A549 (cell line): ENCODE data around the gene PDXK.

Experiments
- CTCF ChIP-seq: fragments of >200 bp; sonication (Bioruptor Twin); formaldehyde crosslinking; IDR thresholded peaks from 3 replicates; pipeline ENCODE4 v1.5.1; 2016
- ELK1 ChIP-seq: fragments of 150-350 bp; IDR thresholded peaks from 2 replicates; pipeline ENCODE4 v1.6.1; 2014; ENCODE audit warnings: low read depth, mild to moderate bottlenecking, low read length
- EP300 ChIP-seq, 2 experiments: fragments of >200 bp; sonication (Bioruptor Twin); formaldehyde crosslinking; IDR thresholded peaks; 2 replicates in 1 of 2; 3 replicates in 1 of 2; pipeline ENCODE4 v1.6.1; 2016 to 2017
- FOSL2 ChIP-seq, 2 experiments: fragments of 450-650 bp in 1 of 2; fragments of >200 bp in 1 of 2; sonication (Bioruptor Twin) in 1 of 2; formaldehyde crosslinking; IDR thresholded peaks; 2 replicates each; pipeline versions ENCODE4 v1.5.0 to v1.6.1; 2016 to 2020; ENCODE audit warnings: mild to moderate bottlenecking in 1 of 2, moderate library complexity in 1 of 2
- KDM5A ChIP-seq: fragments of 200-600 bp; sonication (generic); IDR thresholded peaks from 2 replicates; pipeline ENCODE4 v1.6.1; 2016; ENCODE audit warnings: antibody characterized with exemption, mild to moderate bottlenecking
- POLR2A ChIP-seq: IDR thresholded peaks from 2 replicates; pipeline ENCODE4 v1.6.1; 2012; ENCODE audit warnings: mild to moderate bottlenecking, low read length
- RAD21 ChIP-seq, 2 experiments: fragments of >200 bp in 1 of 2; sonication (Bioruptor Twin) in 1 of 2; formaldehyde crosslinking in 1 of 2; IDR thresholded peaks in 1 of 2; conservative IDR thresholded peaks in 1 of 2; 2 replicates in 1 of 2; 3 replicates in 1 of 2; pipeline ENCODE4 v1.6.1; 2012 to 2018; ENCODE audit warnings: inconsistent platforms in 1 of 2
- REST ChIP-seq: fragments of 200-600 bp; sonication (generic); IDR thresholded peaks from 2 replicates; pipeline ENCODE4 v1.6.1; 2016; ENCODE audit warnings: antibody characterized with exemption, mild to moderate bottlenecking, moderate library complexity
- TP53 ChIP-seq: fragments of 250-450 bp; sonication (Bioruptor Pico); IDR thresholded peaks from 2 replicates; pipeline ENCODE4 v1.5.0; 2021; ENCODE audit warnings: mild to moderate bottlenecking, moderate library complexity
- ZSCAN20 ChIP-seq: fragments of 250-450 bp; sonication (Bioruptor Pico); IDR thresholded peaks from 2 replicates; pipeline ENCODE4 v1.8.0; 2022; ENCODE audit warnings: mild to moderate bottlenecking, moderate library complexity

- TF ChIP-seq CTCF: no peak
- no peak for TF ChIP-seq EP300 (IDR thresholded peaks at IDR 0.05)
- TF ChIP-seq ZSCAN20 (CRISPR knock-in tag): no peak
- TF ChIP-seq REST: no peak
- no peak for TF ChIP-seq FOSL2 (IDR thresholded peaks at IDR 0.05)
- no peak for TF ChIP-seq FOSL2 (CRISPR knock-in tag; IDR thresholded peaks at IDR 0.05)
- no peak for TF ChIP-seq POLR2A
- TF ChIP-seq ELK1: no peak
- TF ChIP-seq KDM5A: no peak
- no peak for TF ChIP-seq RAD21 (conservative IDR thresholded peaks at IDR 0.05 in 1 of 2, IDR thresholded peaks at IDR 0.05 in 1 of 2)
- no peak for TF ChIP-seq TP53 (CRISPR knock-in tag)
Measured at GRCh38 chr21:43793243-43793642, 74.3 kb downstream of the PDXK start.
